Measurements from ENCODE around the gene PET117. TPM values are rescaled to one million over a fixed set of nuclear protein-coding genes. Genes with fewer than 3 reads are reported as not detected.

The PET117 gene
- total and polyA plus RNA-seq, 12 donors: 4.5 to 45.4 (median 17.8) TPM

- DNase-seq: no peak
Observed at GRCh38 chr20:18090477-18090876, 47.2 kb upstream of the PET117 start.

GRCh38 chr20:18091623-18092022, 46.0 kb upstream of the PET117 start:
- Histone ChIP-seq H3K4me1 (replicated peaks in 1 of 2) (no peaks in the 10 kb centered on the region), H3K27me3 (no peaks in the 10 kb centered on the region), H3K9me3 (replicated peaks in 1 of 3) (no peaks in the 10 kb centered on the region), H3K4me3 (no peak overlapping the region), H3K36me3 (replicated peaks in 1 of 2) (no peaks in the 10 kb centered on the region), H3K27ac (no peak overlapping the region)
- TF ChIP-seq CTCF (IDR thresholded peaks at IDR 0.05) (no peak), POLR2A (IDR thresholded peaks at IDR 0.05) (no peak)
- WGBS, 4 donors: 69 to 84% (median 73%) methylated on average over 7 of the region's 7 CpGs
- DNase-seq: no peak
- intact Hi-C loops (cut with DNase I): no loop called here

More at GRCh38 chr20:18090477-18090876, 47.2 kb upstream of the PET117 start:
- WGBS, 4 donors: 75 to 91% (median 84%) methylated on average over 6 to 10 of the region's 10 CpGs
- Histone ChIP-seq H3K36me3 (replicated peaks in 1 of 2) (no peaks in the 10 kb centered on the region), H3K27ac (no peak overlapping the region), H3K4me3 (no peak overlapping the region), H3K4me1 (replicated peaks in 1 of 2) (no peaks in the 10 kb centered on the region), H3K27me3 (no peaks in the 10 kb centered on the region), H3K9me3 (replicated peaks in 1 of 3) (no peaks in the 10 kb centered on the region)
- intact Hi-C loops (cut with DNase I): no loop called here
- no peak for TF ChIP-seq CTCF (IDR thresholded peaks at IDR 0.05)
- TF ChIP-seq POLR2A (IDR thresholded peaks at IDR 0.05): no peak

- 75 to 91% (median 89%) methylated on average over 8 of the region's 8 CpGs for WGBS, 4 donors
- H3K36me3 ChIP-seq (replicated peaks in 1 of 2): no peaks in the 10 kb centered on the region
- H3K27me3 ChIP-seq: no peaks in the 10 kb centered on the region
- H3K27ac ChIP-seq: no peak overlapping the region
- TF ChIP-seq POLR2A (IDR thresholded peaks at IDR 0.05) (no peak), CTCF (IDR thresholded peaks at IDR 0.05) (no peak)
- DNase-seq: no peak
- H3K4me3 ChIP-seq: no peak overlapping the region
- H3K4me1 ChIP-seq (replicated peaks in 1 of 2): no peaks in the 10 kb centered on the region
- H3K9me3 ChIP-seq (replicated peaks in 1 of 3): no peaks in the 10 kb centered on the region
- intact Hi-C loops (cut with DNase I): no loop called here
Observed at GRCh38 chr20:18092890-18093289, 44.8 kb upstream of the PET117 start.

- DNase-seq: no peak
- TF ChIP-seq CTCF (IDR thresholded peaks at IDR 0.05) (no peak), POLR2A (IDR thresholded peaks at IDR 0.05) (no peak)
- Histone ChIP-seq H3K27me3 (no peaks in the 10 kb centered on the region), H3K4me3 (no peak overlapping the region), H3K27ac (no peak overlapping the region), H3K9me3 (replicated peaks in 1 of 3) (no peaks in the 10 kb centered on the region), H3K4me1 (replicated peaks in 1 of 2) (no peaks in the 10 kb centered on the region), H3K36me3 (replicated peaks in 1 of 2) (no peaks in the 10 kb centered on the region)
- WGBS, 4 donors: 71 to 81% (median 79%) methylated on average over 3 to 10 of the region's 10 CpGs
- intact Hi-C loops (cut with DNase I): no loop called here
Observed at GRCh38 chr20:18093388-18093787, 44.3 kb upstream of the PET117 start.
